HuH-7.5 (cell line): ENCODE data around the gene ISOC2.

Experiments
- DNase-seq: peaks from one replicate; pipeline ENCODE4 v3.0.0; 2011; ENCODE audit warnings: low spot score

Gene ISOC2

DNA sequence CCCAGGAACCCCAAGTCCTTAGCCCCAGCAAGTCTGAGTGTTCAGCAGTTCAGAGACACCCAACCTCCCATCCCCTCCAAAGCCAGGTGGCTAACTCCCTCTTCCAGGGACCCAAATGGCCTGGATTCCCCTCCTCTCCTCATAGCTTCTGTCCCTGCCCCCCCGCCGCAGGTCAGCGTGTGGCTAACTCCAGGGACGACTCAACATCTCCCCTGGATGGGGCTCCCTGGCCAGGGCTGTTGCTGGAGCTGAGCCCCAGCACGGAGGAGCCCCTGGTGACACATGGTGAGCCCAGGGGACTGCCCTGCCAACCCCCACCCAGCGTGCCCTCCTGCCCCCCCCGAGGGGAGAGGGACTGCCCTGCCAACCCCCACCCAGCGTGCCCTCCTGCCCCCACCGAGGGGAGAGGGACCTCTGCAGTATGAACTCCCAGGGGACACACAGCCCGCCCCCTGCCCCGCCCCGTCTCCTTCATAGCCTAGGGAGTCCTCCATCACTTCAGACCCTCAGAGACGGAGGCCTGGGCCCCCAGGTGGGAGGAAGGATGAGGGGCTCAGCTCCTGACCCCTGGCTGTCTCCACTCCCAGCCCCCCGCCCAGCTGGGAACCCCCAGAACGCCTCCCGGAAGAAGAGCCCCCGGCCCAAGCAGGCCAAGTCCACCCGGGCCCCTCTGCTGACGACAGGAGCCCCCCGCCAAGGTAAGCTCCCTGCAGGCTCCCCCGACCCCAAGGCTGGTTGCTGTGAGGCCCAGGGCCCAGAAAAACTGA is 28.5 kb upstream of the ISOC2 start:
- no peak for DNase-seq

DNA sequence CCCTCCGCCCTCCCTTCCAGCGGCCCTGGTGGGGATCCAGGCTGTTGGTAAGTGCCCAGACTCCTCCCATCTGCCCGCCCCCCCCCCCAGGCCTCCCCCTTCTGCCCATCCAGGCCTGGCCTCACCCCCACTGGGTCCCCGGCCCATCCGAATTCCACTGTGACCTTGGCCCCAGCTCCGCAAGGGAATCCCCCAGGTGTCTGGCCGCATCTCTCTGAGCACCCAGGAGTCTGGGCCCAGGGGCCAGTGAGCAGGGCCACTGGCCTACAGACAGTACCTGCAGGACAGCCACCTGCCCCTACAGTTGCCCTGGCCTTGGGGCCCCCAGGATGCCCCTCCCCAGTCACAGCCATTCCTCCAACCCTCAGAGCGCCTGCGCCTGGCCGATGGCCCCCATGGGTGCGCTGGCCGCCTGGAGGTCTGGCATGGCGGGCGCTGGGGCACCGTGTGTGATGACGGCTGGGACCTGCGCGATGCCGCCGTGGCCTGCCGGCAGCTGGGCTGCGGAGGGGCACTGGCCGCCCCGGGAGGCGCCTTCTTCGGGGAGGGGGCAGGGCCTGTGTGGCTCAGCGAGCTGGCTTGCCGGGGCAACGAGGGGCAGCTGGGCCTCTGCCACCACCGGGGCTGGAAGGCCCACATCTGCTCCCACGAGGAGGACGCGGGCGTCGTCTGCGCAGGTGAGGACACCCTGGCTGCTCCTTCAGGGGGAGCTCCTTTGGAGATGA is 27.7 kb upstream of the ISOC2 start:
- DNase-seq = no peak

DNA sequence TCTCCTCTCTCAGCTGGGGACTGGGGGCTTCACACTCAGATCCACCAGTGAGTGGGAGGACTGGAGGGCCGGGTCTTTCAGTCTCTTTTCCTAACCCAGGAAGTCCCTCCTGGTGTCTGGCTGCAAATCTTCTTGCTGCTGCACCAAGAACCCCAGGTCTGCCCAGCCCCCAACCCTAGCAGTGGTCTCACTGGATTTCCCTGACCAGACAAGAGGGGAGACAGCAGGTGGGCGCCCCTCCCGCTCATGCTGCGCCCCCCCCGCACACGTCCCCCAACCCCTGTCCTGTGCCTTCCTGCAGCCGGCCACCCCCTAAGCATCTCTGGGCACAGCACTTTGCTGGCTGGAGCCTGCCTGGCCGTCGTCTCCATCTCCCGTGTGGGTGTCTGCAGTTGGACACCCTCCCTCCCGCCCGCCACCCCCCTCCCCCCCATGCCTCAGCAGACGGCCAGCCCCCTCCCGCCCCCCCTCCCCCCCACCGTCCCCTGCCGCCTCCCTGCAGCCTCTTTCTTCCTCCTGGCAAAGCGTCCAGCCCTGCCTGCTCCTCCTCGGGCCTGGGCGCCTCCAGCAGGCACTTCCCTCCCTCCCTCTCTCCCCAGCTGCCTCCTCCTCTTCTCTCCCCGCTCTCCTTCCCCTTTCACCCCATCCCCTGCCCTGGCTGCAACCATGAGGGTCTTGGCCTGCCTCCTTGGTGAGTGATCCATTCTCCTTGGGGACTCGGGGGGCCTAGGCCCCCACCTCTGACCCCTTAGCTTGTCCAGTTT is 26.7 kb upstream of the ISOC2 start, which contains the start of gene SSC5D:
SSC5D (plus strand) TSS at position 513 of the 764 bp plus-strand sequence; CDS start at position 667, 154 bp downstream.
- DNase-seq = no peak

GRCh38 chr19:55486971-55487923 is 25.8 kb upstream of the ISOC2 start:
- no peak for DNase-seq

DNA sequence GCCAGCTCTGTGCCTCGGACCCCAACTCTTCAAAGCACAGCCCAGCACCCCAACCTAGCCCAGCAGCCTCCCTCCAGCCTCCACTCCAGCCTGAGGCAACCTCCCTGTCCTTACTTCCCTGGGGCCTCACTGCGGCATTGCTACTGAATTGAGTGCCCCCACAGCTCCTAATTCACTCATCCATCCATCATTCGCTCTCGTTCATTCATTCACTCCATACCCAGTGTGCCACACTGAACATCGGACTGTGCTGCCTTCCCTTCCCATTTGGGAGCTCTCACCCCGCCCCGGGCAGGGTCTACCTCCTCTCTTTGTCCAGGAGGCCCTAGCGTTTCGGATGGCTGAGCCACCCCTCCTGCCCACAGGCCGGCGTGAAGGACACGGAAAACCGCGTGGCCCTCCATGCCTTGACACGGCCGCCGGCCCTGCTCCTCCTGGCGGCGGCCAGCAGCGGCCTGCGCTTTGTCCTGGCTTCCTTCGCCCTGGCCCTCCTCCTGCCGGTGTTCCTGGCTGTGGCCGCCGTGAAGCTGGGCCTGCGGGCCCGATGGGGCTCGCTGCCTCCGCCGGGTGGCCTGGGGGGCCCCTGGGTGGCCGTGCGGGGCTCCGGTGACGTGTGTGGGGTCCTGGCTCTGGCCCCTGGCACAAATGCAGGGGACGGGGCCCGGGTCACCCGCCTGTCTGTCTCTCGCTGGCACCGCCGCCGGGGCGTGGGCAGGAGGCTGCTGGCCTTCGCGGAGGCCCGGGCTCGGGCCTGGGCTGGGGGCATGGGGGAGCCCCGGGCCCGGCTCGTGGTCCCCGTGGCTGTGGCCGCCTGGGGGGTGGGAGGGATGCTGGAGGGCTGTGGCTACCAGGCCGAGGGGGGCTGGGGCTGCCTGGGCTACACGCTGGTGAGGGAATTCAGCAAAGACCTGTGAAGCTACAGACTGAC is 24.9 kb upstream of the ISOC2 start:
- no peak for DNase-seq

GRCh38 chr19:55485439-55486011 is 24.1 kb upstream of the ISOC2 start:
- DNase-seq = no peak

DNA sequence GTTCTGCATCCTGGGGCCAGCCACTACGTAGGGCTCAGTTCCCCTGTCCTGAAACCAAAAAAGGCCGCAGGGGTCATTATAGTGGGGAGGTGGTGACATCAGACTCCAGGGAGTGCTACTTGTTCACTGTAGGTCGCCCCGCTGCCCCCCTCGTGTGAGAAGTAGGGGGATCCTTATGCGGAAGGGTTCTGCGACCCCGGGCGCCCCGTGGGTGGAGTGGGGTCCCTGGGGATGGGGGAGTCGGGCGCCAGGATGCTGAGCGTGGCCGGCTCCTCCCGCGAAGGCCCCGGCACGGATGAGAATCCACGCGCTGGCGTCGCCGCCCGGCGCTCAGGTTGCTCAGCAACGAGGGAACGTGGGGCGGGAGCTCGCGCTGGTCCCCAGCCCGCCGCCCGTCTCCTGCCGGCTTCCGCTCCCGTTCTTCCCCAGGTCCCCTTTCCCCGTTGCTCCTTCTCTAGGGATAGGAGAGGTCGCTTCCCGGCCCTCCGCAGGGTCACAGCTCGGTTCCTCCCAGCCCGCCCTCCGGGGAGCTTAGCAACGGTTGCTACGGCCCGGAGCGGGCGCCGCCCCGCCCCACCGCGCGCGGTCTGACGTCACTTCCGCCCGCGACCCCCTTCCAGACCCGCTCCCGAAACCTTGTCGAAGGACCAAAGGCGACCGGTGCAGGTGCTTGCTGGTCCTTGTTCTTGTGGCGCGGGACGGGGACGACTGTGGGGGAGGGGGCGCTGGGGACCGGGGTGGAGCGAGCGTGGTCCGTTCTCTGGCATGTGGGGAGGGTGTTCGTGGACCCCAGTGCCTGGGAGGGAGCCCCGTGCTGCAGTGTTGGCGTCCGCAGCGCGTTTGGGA is 23.4 kb upstream of the ISOC2 start, which contains the start of gene NAT14:
NAT14 (plus strand) TSS at position 596 of the 846 bp plus-strand sequence. CDS start 521 bp downstream, outside the sequence.
- DNase-seq = peak; percentile 99

DNA sequence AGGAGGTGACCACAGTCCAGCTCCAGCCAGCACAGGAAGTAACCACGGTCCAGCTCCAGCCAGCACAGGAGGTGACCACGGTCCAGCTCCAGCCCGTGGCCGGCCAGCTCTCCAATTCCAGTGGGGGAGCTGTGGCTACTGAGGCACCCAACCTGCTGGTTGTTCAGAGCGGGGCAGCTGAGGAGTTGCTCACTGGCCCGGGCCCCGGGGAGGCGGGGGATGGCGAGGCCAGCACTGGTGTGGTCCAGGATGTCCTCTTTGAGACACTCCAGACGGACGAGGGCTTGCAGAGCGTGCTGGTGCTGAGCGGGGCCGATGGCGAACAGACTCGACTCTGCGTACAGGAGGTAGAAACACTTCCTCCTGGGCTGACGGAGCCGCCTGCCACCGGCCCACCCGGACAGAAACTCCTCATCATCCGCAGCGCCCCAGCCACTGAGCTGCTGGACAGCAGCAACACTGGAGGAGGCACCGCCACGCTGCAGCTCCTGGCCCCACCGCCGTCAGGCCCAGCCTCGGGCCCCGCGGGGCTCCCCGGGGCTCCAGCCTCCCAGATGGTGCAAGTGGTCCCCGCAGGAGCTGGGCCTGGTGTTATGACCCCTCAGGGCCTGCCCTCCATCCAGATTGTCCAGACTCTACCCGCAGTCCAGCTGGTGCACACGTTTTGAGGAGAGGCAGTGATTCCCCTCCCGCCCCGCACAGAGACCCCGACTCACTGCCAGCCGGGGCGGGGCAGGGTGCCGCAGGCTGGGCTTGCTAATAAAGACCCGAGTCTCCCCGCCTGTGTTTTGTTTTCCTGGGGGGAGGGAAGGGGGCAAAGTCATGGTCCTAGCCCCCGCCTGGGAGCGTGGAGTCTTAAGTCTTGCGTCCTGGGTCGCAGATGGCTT is 22.5 kb upstream of the ISOC2 start:
- DNase-seq = no peak

GRCh38 chr19:55482967-55483705 is 21.7 kb upstream of the ISOC2 start:
- no peak for DNase-seq

GRCh38 chr19:55482156-55482961 is 20.9 kb upstream of the ISOC2 start:
- DNase-seq = no peak

- DNase-seq = no peak
Measured at GRCh38 chr19:55481794-55482155, 20.3 kb upstream of the ISOC2 start.

DNA sequence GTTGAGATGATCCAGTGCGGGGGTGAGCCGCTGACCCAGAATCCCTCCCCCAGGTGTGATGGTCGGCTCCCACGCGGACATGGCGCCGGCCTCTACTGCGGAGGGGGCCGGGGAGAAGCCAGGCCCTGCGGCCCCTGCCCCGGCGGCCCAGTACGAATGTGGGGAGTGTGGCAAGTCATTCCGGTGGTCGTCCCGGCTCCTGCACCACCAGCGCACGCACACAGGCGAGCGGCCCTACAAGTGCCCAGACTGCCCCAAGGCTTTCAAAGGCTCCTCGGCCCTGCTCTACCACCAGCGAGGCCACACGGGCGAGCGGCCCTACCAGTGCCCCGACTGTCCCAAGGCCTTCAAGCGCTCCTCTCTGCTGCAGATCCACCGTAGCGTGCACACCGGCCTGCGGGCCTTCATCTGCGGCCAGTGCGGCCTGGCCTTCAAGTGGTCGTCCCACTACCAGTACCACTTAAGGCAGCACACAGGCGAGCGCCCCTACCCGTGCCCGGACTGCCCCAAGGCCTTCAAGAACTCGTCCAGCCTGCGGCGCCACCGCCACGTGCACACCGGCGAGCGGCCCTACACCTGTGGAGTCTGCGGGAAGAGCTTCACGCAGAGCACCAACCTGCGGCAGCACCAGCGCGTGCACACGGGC is 19.8 kb upstream of the ISOC2 start:
- DNase-seq = no peak

DNA sequence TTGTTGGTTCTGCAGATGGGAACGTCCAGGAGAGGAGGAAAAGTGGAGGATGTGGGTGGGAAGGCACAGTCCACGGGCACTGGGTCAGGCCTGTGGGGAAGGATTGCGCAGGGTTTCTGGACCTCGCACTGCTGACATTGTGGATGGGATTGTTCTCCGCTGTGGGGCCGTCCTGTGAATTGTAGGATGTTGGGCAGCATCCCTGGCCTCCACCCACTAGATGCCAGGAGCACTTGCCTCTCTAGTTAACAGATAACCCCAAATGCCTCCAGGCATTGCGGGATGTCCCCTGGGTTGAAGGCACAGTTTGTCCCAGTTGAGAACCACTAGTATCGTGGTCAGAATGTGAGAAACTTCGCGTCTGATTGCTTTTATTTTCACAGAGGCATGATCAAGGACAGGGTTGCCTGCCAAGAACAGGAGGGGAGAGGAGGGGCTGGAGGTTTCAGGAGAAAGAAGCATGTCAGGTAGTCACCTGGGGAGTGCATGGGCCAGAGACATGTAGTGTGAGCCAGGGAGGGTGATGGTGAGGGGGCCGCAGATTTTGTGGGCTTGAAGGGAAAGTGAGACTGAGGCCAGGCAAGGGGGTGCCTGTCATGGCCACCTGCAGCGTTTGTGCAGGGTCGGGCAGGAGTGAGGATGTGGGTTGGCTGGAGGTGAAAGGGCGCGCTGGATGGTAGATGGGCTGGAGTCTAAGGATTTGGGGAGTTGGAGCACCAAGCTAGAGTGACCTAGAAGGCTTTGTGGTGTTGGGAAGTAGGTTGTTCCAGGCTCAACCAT is 18.2 kb upstream of the ISOC2 start:
- DNase-seq = no peak

- no peak for DNase-seq
Measured at GRCh38 chr19:55479045-55479444, 17.6 kb upstream of the ISOC2 start.

DNA sequence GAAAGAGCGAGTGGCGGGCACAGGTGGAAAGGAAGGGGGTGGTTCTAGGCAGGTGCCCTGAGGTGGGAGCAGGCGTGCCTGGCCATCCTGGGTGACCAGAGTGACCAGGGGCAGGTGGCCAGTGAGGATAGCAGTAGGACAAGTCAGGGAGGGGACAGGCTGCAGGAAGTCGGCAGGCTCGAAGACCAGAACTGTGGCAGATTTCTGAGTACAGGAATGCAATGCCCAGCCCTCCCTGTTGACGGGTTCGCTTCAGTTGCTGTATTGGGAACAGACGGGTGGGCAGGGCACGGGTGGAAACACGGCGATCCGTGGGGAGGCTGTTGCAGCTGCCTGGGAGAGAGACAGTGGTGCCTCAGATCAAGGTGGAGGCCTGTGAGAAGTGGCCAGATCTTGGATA is 16.9 kb upstream of the ISOC2 start:
- DNase-seq = no peak
